ENCODE results near the gene PJVK.
A peak's percentile ranks its signal among the peaks of the same experiment; 100 is the strongest.
"Not testable (repeated sequence)": the region's sequence is repeated elsewhere in the genome, so short reads cannot be mapped to it uniquely, and the experiment has no call there.

Gene PJVK, protein sequence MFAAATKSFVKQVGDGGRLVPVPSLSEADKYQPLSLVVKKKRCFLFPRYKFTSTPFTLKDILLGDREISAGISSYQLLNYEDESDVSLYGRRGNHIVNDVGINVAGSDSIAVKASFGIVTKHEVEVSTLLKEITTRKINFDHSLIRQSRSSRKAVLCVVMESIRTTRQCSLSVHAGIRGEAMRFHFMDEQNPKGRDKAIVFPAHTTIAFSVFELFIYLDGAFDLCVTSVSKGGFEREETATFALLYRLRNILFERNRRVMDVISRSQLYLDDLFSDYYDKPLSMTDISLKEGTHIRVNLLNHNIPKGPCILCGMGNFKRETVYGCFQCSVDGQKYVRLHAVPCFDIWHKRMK

DNA sequence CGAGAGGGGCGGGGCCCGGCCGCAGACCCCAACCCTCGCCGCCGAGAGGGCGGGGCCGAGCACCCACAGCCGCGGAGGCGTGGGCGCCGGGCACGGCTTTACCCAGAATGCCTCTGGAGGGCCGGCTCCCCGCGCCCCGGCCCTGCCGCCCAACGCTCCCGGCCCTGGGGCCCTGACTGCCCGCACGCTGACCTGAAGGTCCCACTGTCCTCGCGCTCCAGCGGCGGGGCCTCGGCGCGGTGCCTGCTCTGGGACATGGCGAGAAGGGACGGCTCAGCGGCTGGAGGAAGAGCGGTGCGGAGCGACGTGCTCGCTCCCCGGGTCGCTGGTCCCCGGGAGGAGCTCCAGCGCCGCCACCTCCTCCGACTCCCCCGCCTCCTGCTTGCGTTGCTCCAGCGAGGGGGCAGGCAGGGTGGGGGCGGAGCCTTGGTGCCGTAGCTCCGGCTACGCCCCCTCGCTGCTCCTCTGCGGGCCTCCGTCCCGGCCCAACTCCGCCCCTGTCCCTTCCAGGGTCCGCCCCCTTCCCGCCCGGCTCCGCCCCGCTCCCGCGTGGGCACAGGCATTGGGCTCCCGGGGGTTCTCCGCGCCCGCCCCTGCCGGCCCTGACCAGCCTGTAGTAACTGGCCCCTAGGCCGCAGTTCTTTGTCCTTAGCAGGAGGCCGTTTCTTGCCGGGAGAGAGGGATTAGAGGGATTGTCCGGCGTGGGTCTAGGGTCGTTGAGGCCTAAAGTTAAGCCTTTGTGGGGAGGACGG is at the start of gene PJVK, which contains the start of gene PRKRA:
TSS of gene PJVK (plus strand) at position 605 of the 752 bp plus-strand sequence. CDS start 2,032 bp downstream, outside the sequence.
TSS of gene PRKRA (minus strand) at position 402 of the 752 bp plus-strand sequence. CDS start at position 257, 145 bp downstream.
- DNase-seq (ENCODE audit: low read depth in 3 of 3), result peak; percentile 89 to 96 (median 92)

DNA sequence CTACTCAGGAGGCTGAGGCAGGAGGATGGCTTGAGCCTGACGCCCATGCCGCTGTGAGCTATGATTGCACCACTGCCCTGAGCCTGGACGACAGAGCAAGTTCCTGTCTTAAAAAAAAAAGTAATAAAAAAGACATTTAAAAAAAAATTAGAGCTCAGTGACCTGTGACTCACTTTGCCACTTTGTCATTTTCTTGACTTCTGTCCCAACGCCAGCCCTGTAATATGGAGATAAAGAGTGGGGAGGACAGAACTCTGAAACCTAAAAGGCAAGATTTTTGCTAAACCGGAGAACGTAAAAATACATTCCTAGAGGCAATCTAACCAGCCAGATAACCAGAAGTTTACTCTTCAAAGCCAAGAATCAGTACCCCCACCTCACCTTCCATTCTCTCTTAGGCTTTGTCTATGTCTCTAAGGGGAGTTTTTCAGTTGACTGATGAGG is 49.2 kb upstream of the PJVK start:
- DNase-seq (ENCODE audit: low read depth in 3 of 3), result no peak

DNA sequence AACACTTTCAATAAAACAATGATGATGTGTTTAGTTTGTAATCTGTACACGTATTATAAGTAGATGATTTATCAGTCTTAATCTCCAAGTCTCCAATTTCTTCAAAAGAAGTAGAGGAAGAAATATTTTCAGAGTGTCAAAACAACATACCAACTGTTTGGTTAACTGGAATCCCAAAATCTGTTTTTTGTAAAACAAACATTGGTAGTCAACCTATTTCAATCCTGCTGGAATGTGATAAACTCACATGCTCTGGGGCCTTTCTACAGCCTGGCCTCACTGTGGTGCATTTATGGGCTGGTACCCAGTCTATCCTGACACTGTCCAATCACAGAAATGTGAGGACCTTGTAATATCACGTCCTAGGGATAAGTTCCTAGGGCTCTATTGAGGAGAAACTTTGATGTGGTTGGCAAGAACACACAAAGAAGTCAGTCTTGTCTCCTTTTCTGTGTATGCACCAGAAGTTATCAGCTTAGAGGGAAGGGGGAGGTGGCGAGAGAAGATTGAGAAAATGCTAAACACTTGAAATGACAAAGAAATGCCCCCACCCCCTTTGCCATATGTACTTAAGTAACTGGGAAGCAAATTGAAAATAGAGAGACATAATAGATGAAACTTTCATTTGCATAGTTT is 47.4 kb upstream of the PJVK start:
- DNase-seq (ENCODE audit: low read depth in 3 of 3), result no peak

DNA sequence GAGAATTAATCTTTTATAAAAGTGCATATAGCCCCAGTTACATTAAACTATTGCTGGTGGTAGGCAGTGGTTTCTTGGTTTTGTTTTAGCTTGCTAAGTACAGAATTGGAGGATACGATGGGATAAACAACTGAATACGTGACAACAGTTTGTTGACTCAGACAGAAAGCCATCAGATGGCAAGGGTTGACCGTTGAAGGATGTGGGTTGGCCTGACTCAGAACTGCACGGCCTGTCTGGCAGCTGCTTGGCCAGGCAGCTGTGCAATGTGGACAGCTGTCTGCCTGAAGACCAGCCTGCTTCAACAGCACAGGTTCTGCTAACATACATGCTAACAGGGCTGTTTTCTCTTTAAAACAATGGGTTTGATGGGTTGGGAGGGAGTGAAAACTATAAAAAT is 46.8 kb upstream of the PJVK start:
- no peak for DNase-seq (ENCODE audit: low read depth in 3 of 3)

DNA sequence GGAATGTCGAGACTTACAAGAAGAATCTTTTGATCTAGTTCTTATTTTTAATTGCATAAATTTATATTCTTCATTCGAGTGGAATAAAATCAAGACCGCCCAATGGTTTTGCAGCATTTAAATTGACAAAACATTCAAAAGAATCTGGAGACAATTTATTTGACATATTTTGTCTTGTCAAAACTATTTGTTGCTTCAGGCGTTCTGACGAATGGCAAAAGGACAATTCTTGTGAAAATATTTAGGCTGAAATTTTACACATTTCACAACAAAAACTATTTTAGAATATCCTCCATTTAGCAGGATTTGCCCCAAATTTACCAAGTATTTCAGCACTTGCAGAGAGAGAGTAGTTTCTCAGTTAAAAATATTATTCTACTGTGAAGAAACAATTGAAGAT is 41.9 kb upstream of the PJVK start:
- no peak for DNase-seq (ENCODE audit: low read depth in 3 of 3)

DNA sequence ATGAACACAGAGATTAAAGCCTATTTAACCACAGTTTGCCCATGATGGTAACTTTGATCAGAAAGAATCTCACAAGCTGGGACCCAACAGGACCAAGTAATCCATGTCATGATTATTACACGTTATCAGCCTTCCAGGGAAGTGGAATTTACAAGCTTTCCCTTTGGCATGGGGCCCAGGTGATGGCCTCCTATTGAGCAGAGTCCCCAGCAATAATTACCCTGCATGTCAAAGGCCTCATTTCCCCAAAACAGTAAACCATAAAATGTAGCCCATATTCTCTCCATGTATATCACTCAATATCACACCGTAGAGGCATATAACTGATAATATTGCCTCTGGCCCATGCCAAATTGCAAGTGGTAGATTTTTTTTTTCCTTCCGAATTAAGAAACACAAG is 39.1 kb upstream of the PJVK start:
- no peak for DNase-seq (ENCODE audit: low read depth in 3 of 3)

DNA sequence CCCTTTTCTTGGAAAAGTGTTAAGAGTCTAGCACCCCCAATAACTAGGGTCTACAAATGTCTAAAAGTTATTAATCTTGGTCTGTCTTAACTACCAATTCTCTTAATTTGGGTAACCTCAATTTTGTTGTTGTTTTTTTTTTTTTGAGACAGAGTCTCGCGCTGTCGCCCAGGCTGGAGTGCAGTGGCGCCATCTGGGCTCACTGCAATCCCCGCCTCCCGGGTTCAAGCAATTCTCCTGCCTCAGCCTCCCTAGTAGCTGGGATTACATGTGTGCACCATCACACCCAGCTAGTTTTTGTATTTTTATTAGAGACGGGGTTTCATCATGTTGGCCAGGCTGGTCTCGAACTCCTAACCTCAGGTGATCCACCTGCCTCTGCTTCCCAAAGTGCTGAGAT is 38.7 kb upstream of the PJVK start:
- DNase-seq (ENCODE audit: low read depth in 3 of 3), result not testable (repeated sequence)

DNA sequence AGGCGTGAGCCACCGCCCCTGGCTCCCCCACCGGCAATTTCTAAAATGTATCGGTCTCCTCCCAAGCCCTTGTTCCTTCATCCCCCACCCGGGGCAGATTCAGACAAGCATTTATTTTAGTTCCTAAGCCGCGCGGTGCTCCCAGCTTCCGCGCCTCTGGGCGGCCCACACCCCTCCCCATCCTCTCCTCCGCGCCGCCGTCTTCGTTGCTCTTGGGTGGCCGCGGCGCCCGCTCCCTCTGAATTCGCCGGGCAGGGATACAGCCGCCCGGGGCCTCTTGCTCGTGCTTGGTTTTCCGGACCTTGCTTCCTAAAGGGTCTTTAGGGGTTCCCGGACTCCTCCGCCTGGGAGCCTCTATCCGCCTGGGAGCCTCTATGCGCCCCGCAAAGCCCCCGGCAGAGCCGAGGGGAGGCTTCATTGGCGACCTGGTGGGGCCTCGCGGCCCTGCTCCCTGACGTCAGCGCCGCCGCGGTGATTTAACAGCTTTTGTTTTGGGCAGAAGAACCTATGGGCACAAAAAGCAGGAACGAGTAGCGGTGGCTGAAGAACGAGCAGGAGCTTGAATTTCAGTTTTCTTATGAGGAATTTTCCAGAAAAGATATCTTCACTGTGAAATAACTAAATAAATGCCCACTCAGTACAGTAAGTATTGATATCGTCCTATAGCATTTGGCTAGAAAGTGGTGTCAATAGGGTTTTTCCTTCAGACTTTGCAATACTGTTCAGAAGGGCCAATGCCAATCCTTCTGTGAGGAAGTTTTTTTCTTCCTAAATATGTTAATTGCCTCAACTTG is 37.5 kb upstream of the PJVK start:
- DNase-seq (ENCODE audit: low read depth in 3 of 3), result peak; percentile 47 to 65 (median 62)

DNA sequence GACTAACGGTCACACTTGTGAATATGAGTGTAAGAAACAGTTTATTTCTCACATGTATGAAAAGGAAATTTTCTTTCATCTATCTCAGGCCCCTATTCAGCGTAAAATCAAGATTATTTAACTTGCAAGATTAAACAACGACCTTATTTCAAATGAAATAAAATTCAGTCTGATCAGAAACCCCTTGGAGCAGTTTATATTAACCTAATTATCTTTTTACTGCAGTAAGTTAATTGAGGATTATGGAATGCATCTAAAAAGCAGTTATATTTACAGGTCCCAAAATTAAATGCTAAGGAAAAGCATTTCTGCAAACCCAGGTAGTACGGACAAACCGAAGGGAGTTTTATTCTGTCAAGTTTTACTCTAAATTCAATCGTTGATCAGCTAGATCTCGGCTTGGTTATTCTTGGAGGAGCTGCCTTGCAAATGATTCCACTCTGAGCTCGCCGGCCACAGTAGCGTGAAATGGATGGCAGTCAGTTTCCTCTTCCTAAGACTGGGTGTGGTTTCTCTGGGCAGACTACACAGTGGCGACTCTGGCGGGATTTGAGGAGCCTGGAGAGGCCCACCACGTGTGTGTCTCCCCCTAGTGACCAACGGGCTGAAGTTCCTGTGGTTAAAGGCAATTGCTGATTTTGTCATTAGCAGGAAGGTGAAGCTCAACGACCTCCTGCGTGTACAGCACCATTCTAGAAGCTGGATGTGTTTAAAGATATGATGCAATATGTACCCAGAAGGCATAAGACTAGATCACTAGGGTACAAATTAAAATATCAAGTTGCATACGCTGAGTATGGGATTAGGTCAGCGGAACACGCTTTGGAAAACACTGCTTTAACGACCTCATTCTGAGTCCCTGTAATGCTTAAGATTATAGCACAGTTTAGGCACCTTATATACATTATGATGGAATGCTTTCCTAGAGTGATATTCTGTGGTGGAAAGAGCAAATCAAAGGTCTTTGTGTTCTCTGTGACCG is 36.6 kb upstream of the PJVK start:
- DNase-seq (ENCODE audit: low read depth in 3 of 3), result peak; percentile 63 to 76 (median 67)

DNA sequence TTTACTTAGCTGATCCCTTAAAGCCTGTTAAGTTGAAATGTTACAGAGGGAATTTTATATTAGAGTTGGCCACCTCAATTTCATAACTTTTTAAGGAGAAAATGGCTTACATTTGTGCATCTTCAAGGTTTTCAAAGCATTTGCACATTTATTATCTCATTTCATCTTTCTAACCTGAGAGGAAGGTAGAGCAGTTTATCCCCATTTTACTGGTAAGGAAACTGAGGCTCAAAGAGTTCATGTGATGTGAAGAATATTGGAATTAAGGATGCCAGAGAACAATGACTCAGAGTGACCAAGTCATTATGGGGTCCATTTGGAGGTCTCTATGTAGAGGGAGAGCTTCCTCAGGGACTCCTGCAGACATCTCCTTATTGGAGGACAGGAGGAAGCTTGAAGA is 35.2 kb upstream of the PJVK start:
- DNase-seq (ENCODE audit: low read depth in 3 of 3), result no peak

DNA sequence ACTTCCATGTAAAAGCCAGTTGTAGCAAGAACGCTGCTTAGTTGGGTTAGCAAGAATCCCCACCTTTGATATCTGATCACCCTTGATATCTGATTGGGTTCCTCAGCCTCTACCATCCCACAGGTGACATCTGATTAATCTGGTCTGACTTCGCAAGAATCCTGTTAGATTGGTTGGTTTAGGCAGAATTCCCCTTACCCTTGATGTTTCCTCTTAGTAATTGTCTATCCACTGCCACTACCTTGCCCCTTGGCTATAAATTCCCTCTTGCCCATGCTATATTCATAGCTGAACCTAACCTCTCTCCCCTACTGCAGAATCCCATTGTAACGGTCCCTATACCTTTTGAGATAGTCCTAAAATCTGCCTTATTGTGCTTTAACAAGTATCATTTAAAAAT is 33.3 kb upstream of the PJVK start:
- no peak for DNase-seq (ENCODE audit: low read depth in 3 of 3)

DNA sequence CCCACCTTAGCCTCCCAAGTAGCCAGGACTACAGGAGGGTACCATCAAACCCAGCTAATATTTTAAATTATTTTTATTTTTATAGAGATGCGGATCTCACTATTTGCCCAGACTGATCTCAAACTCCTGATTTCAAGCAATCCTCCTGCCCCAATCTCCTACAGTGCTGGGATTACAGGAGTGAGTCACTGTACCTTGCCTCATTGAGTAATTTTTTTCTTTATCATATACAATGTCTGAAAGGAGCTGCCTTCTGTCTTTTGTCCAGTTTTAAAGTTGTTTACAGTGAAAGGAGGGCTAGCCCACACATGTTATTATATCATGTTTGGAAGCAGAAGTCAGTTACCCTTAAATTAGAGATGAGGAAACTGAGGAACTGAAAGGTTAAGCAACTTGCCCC is 32.8 kb upstream of the PJVK start:
- no peak for DNase-seq (ENCODE audit: low read depth in 3 of 3)

DNA sequence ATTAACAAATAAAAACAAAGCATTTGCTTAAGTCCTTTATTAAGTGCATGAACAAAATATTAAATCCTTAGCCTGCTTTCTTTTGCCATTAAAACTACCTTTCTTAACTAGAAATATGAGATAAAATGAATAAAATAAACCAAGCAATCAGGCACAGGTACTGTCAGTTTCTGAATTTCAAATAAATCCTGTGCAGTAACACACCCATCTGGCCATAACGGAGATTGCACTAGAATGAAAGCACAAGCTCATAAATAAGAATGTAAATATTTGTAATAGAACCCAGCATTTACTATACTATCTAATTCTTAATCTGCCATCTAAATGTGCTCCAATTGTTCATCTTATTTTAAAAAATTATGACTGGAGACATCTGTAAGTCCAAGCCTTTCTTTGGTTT is 32.1 kb upstream of the PJVK start:
- no peak for DNase-seq (ENCODE audit: low read depth in 3 of 3)

DNA sequence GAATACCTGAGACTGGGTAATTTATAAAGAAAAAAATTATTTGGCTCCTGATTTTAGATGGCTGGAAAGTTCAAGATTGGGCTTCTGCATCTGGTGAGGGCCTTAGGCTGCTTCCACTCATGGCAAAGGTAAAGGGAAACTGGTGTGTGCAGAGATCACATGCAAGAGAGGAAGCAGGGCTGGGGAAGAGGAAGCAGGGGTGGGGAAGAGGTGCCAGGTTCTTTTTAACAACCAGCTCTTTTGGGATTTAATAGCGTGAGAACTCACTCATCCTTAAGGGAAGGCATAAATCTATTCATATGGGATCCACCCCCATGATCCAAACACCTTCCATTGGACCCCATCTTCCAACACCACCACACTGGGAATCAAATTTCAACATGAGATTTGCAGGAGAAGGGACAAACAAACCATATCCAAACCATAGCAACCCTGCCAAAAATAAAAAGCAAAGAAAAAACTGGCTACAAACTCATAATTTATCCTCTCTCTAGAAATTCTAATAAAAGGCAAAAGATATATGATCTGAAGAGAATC is 30.6 kb upstream of the PJVK start:
- no peak for DNase-seq (ENCODE audit: low read depth in 3 of 3)

DNA sequence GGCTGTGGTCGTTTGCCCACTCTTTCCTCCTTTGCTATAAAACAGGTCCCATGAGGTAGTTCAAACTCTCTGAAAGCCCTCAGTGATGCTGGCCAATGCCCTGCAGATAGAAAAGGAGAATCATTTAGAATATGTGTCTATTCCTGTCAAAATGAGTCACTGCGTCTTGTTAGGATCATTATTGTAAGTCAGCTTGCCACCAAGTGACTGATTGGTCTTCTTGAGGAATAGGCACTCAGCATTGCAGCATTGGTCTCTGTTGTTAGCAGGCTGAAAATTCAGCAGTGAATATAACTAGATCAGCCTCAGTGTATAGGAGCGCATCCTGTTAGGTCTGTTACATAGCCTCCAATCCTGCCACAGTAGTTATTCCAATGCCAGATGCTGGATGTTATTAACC is 29.1 kb upstream of the PJVK start:
- DNase-seq (ENCODE audit: low read depth in 3 of 3), result no peak

DNA sequence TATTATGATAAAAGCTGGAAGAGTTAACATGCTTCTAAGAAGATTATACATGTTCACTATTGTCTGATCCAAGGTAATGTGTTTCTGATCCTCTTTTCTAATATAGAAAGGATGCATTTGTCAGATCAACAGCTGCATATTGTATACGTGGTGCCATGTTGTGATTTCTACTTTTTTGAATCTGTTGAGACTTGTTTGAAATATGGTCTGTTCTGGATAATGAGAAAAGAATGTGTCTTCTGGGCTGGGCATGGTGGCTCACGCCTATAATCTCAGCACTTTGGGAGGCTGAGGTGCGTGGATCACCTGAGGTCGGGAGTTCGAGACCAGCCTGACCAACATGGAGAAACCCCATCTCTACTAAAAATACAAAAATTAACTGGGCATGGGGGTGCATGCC is 27.4 kb upstream of the PJVK start:
- not testable (repeated sequence) for DNase-seq (ENCODE audit: low read depth in 3 of 3)

DNA sequence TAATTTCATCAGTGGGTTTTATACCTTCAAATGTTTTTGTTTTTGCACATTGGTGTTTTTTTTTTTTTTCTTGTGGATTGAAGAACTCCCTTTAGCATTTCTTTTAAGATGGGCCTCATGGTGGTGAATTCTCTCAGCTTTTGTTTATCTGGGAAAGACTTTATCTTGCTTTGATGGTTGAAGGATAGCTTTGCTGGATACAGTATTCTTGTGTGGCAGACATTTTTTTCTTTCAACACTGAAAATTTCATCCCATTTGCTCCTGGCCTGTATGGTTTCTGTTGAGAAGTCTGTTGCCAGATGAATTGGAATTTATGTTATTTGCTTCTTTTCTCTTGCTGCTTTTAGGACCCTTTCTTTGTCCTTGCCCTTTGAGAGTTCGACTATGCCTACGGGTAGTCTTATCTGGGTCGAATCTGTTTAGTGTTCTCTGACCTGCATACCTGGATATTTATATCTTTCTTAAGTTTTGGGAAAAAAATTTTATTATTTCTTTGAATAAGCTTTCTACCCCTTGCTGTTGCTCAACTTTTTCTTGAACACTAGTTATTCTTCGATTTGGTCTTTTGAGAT is 25.8 kb upstream of the PJVK start:
- no peak for DNase-seq (ENCODE audit: low read depth in 3 of 3)

DNA sequence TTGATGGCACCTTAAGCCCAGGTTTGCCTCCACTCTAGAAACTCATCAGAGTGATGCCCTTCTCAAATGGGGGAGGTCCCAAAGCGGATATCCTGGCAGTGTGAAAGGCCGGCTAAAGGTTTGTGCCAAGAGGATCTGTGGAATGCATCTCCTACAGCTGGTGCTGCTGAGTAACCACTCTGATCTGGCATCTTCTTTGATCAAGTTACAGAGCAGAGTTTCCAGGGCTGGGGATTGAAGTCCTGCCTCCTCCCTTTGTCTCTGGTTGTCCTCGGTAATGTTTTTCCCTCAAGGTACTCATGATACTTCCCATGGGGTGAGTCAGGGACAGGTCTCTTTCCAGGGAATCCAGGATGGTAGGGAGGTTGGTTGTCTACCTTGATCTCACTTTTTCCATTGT is 24.8 kb upstream of the PJVK start:
- DNase-seq (ENCODE audit: low read depth in 3 of 3), result no peak

DNA sequence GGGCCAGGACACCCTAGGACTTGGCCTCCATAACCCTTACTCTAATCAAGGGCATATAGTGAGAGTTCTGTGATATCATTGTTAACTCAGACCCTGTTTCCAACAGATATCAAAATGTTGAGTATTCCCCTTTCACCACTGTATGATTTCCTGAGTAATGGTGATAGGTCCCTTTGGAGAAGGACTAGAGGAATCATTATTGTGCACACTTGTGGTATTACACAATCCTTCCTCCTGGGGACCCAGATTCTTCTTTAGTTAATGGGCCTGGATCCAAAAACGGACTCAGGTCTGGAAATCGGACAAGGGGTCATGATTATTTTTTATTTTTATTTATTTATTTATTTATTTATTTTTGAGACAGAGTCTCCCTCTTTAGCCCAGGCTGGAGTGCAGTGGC is 23.7 kb upstream of the PJVK start:
- DNase-seq (ENCODE audit: low read depth in 3 of 3), result no peak

DNA sequence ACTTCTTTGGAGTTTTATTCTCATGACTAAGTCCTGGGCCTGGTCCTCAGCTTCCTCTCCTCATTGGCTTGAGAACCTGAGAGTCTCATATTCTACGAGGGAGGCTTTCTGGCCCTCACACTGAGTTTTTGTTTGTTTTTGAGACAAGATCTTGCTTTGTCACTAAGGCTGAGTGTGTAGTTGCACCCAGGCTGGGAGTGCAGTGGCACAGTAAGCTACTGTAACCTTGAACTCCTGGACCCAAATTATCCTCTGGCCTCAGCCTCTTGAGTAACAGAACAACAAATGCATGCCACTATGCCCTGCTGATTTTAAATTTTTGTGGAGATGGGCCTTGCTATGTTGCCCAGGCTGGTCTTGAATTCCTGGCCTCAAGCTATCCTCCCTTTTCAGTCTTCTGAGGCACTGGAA is 22.8 kb upstream of the PJVK start:
- DNase-seq (ENCODE audit: low read depth in 3 of 3), result no peak

All from stimulated activated CD4-positive, alpha-beta T cell treated with anti-CD3 and anti-CD28 coated beads, TNF-alpha, amount 100 ng/mL, for 48 hours (primary cell).